HCT116 (cell line): ENCODE data around the gene BCAS4. TPM values are rescaled to one million over a fixed set of nuclear protein-coding genes. Genes with fewer than 3 reads are reported as not detected.

Experiments
- ATAC-seq: fragments of 200-7000 bp; cut with Tn5 transposase; 2 replicates; pipeline ENCODE4 v1.9.1; 2020; ENCODE audit warnings: mild to moderate bottlenecking, moderate library complexity
- BruUV-seq: library from RNA; stranded (reverse); fragments of 400-500 nt; replicated peaks from 2 replicates; lab custom pipeline; 2021; lab: Mats Ljungman, UMichigan
- CTCF ChIA-PET: fragments of 300-600 bp; sonication (Branson Sonifier 250); formaldehyde crosslinking; loops from one replicate; lab custom pipeline; 2021; ENCODE audit warnings: antibody characterized with exemption; lab: Charles Lee
- POLR2A ChIA-PET: fragments of 300-600, 350-600 bp; sonication (Branson Sonifier 250); formaldehyde crosslinking; loops from one replicate; lab custom pipeline; 2021; ENCODE audit warnings: antibody characterized with exemption; lab: Charles Lee
- RAD21 ChIA-PET, 2 experiments: fragments of 300-600 bp; sonication (Branson Sonifier 250); formaldehyde crosslinking; loops; one replicate each; lab custom pipeline; 2023; ENCODE audit warnings: low total read pairs in 2 of 2; ENCODE audit not compliant: uncharacterized antibody in 2 of 2, unreplicated experiment in 2 of 2, low non-redundant PET in 1 of 2; lab: Charles Lee
- DNase-seq: peaks from one replicate; pipeline ENCODE4 v3.0.0-alpha.2; 2010; ENCODE audit warnings: low read depth, low spot score
- H2AFZ ChIP-seq: fragments of 200-600 bp; shearing (Covaris generic), sonication (generic); 2 replicates; pipeline ENCODE4 v1.6.1; 2017; ENCODE audit warnings: low read depth, mixed run types, mixed read lengths, antibody characterized with exemption, low read length; ENCODE audit not compliant: poor library complexity, severe bottlenecking
- H3K27ac ChIP-seq: 2 replicates; pipeline ENCODE4 v1.5.1; 2012; ENCODE audit warnings: low read depth, low read length
- H3K27me3 ChIP-seq: fragments of 200-600 bp; sonication (generic); 2 replicates; pipeline ENCODE4 v1.6.1; 2016; ENCODE audit warnings: mixed run types, low read length, mixed read lengths; ENCODE audit not compliant: insufficient read depth
- H3K36me3 ChIP-seq, 2 experiments: fragments of 200-500 bp in 1 of 2; fragments of 200-600 bp in 1 of 2; sonication (Bioruptor generic) in 1 of 2; sonication (generic) in 1 of 2; 2 replicates each; pipeline versions ENCODE4 v1.5.1 to v1.6.1; 2014 to 2016; ENCODE audit warnings: low read length in 2 of 2, inconsistent platforms in 1 of 2, mixed read lengths in 1 of 2, mixed run types in 1 of 2; ENCODE audit not compliant: insufficient read depth in 2 of 2, control insufficient read depth in 1 of 2
- H3K4me1 ChIP-seq, 2 experiments: fragments of 200-600 bp in 1 of 2; sonication (generic) in 1 of 2; 2 replicates each; pipeline versions ENCODE4 v1.5.1 to v1.6.1; 2012 to 2017; ENCODE audit warnings: low read length in 2 of 2, inconsistent platforms in 1 of 2, mild to moderate bottlenecking in 1 of 2, mixed read lengths in 1 of 2, mixed run types in 1 of 2, moderate library complexity in 1 of 2; ENCODE audit not compliant: insufficient read depth in 2 of 2, control insufficient read depth in 1 of 2
- H3K4me2 ChIP-seq: fragments of 200-600 bp; sonication (generic); 2 replicates; pipeline ENCODE4 v1.6.1; 2017; ENCODE audit warnings: mixed run types, low read length, mixed read lengths
- H3K4me3 ChIP-seq, 2 experiments: fragments of 200-600 bp in 1 of 2; sonication (generic) in 1 of 2; replicated peaks in 1 of 2; 2 replicates each; pipeline ENCODE4 v1.5.1; 2011 to 2016; ENCODE audit warnings: low read length in 2 of 2, control low read depth in 1 of 2, low read depth in 1 of 2, mild to moderate bottlenecking in 1 of 2, mixed read lengths in 1 of 2, mixed run types in 1 of 2
- H3K79me2 ChIP-seq: fragments of 200-600 bp; sonication (generic); 2 replicates; pipeline ENCODE4 v1.6.1; 2017; ENCODE audit warnings: mild to moderate bottlenecking, mixed run types, low read length, moderate library complexity, mixed read lengths; ENCODE audit not compliant: insufficient read depth
- H3K9ac ChIP-seq: fragments of 200-600 bp; sonication (generic); 2 replicates; pipeline ENCODE4 v1.6.1; 2016; ENCODE audit warnings: low read length, mixed read lengths
- H3K9me2 ChIP-seq: fragments of 200-600 bp; sonication (generic), shearing (Covaris generic); 2 replicates; pipeline ENCODE4 v1.6.1; 2017; ENCODE audit warnings: mixed run types, mild to moderate bottlenecking, moderate library complexity; ENCODE audit not compliant: insufficient read depth
- H3K9me3 ChIP-seq, 2 experiments: fragments of 200-500 bp in 1 of 2; fragments of 200-600 bp in 1 of 2; sonication (Bioruptor generic) in 1 of 2; sonication (generic) in 1 of 2; 2 replicates each; pipeline ENCODE4 v1.6.1; 2014 to 2017; ENCODE audit warnings: low read length in 2 of 2, mixed read lengths in 2 of 2, inconsistent platforms in 1 of 2, low read depth in 1 of 2, mild to moderate bottlenecking in 1 of 2, mixed run types in 1 of 2, moderate library complexity in 1 of 2; ENCODE audit not compliant: control insufficient read depth in 1 of 2, insufficient read depth in 1 of 2
- H4K20me1 ChIP-seq: fragments of 200-600 bp; sonication (generic), shearing (Covaris generic); 2 replicates; pipeline ENCODE4 v1.6.1; 2017; ENCODE audit warnings: mixed run types, mild to moderate bottlenecking, moderate library complexity; ENCODE audit not compliant: insufficient read depth
- CEBPB ChIP-seq: IDR thresholded peaks from 2 replicates; pipeline ENCODE4 v1.6.1; 2012; ENCODE audit warnings: low read depth
- EGR1 ChIP-seq: IDR thresholded peaks from 2 replicates; pipeline ENCODE4 v1.6.1; 2012; ENCODE audit warnings: low read depth
- EZH2 ChIP-seq: fragments of 200-600 bp; sonication (generic); IDR thresholded peaks from 2 replicates; pipeline ENCODE4 v1.6.1; 2017; ENCODE audit warnings: antibody characterized with exemption, mixed run types
- JUND ChIP-seq: IDR thresholded peaks from 2 replicates; pipeline ENCODE4 v1.6.1; 2012
- POLR2A ChIP-seq: IDR thresholded peaks from 2 replicates; pipeline ENCODE4 v1.7.0; 2011; ENCODE audit warnings: borderline replicate concordance; ENCODE audit not compliant: insufficient read depth, insufficient read length; ENCODE audit errors: extremely low read depth
- SIN3A ChIP-seq: IDR thresholded peaks from 2 replicates; pipeline ENCODE4 v1.6.1; 2012; ENCODE audit warnings: low read depth
- intact Hi-C: fragments of 100-400 bp; cut with micrococcal nuclease; formaldehyde crosslinking; loops from 2 replicates; pipeline ENCODE4 v1.10.0; 2022
- total RNA-seq: library from RNA; stranded (reverse); gene quantifications from one replicate; pipeline ENCODE4 v1.2.1, GENCODE V29; 2021; ENCODE audit not compliant: unreplicated experiment
- TF ChIP-seq, protein P1 (sequence below): IDR thresholded peaks from 2 replicates; pipeline ENCODE4 v1.6.1; 2012; ENCODE audit warnings: low read depth

Gene BCAS4
- total RNA-seq, 1 experiment from 2014 or later: 18.9 TPM

DNA sequence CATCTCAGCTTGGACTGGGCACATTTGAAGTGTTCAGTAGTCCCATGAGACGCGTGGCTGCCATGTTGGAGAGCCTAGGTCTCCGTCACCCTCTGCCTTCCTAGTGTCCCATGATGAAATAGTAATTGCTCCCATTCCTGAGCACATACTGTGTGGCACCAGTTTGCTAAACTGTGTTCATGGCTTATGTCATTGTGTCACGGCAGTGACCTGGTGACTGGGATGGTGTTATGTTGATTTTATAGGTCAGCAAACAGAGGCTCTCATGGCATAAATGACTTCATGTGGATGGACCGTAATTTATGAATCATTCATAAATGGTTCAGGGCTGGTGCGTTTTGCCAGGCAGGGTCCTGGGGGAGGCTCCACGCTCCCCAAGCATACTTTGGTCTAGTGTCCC is 3.8 kb downstream of the BCAS4 start:
- ChIA-PET POLR2A (no interaction called here), RAD21 (no interaction called here), CTCF (no interaction called here)
- Histone ChIP-seq H4K20me1 (no peaks in the 10 kb centered on the region), H3K4me2 (no peak overlapping the region), H3K36me3 (no peaks in the 10 kb centered on the region), H3K9me2 (no peaks in the 10 kb centered on the region), H3K27ac (no peak overlapping the region), H3K9me3 (no peaks in the 10 kb centered on the region), H3K4me3 (no peak overlapping the region)
- no TSS peak for BruUV-seq
- no peak for ATAC-seq
- TF ChIP-seq EGR1 (no peak), JUND (no peak), EZH2 (no peak), SIN3A (no peak), CEBPB (no peak)
- TF ChIP-seq, all 23 proteins: peak for 0
- H3K27me3 ChIP-seq: no peaks in the 10 kb centered on the region
- DNase-seq: no peak
- intact Hi-C loops: no loop called here
- no peak overlapping the region for H3K9ac ChIP-seq
- no peak overlapping the region for H2AFZ ChIP-seq
- peaks cover 2 to 15% of the 10 kb centered on the region in 2 experiments; a peak in 3 of 4 replicates for H3K4me1 ChIP-seq
- H3K79me2 ChIP-seq: no peaks in the 10 kb centered on the region

GRCh38 chr20:50799176-50799889 is 4.5 kb downstream of the BCAS4 start:
- Histone ChIP-seq H3K27ac (no peak overlapping the region), H3K9me2 (no peaks in the 10 kb centered on the region), H2AFZ (no peak overlapping the region), H3K36me3 (no peaks in the 10 kb centered on the region), H3K9me3 (no peaks in the 10 kb centered on the region), H3K4me2 (no peak overlapping the region), H3K9ac (no peak overlapping the region), H3K79me2 (no peaks in the 10 kb centered on the region), H3K4me3 (no peak overlapping the region), H3K4me1 (peaks cover 2 to 9% of the 10 kb centered on the region in 2 experiments; a peak in 3 of 4 replicates), H3K27me3 (no peaks in the 10 kb centered on the region), H4K20me1 (no peaks in the 10 kb centered on the region)
- POLR2A ChIA-PET: interaction anchor here (0.6 kb wide), 1 partner anchor 508 kb away, joined by 3 read pairs; no protein-coding TSS in a partner anchor
- no peak for ATAC-seq
- CTCF ChIA-PET: no interaction called here
- no peak for DNase-seq
- RAD21 ChIA-PET: no interaction called here
- intact Hi-C loops: no loop called here
- TF ChIP-seq POLR2A (no peak), EGR1 (no peak), JUND (no peak)
- TF ChIP-seq, protein P1, sequence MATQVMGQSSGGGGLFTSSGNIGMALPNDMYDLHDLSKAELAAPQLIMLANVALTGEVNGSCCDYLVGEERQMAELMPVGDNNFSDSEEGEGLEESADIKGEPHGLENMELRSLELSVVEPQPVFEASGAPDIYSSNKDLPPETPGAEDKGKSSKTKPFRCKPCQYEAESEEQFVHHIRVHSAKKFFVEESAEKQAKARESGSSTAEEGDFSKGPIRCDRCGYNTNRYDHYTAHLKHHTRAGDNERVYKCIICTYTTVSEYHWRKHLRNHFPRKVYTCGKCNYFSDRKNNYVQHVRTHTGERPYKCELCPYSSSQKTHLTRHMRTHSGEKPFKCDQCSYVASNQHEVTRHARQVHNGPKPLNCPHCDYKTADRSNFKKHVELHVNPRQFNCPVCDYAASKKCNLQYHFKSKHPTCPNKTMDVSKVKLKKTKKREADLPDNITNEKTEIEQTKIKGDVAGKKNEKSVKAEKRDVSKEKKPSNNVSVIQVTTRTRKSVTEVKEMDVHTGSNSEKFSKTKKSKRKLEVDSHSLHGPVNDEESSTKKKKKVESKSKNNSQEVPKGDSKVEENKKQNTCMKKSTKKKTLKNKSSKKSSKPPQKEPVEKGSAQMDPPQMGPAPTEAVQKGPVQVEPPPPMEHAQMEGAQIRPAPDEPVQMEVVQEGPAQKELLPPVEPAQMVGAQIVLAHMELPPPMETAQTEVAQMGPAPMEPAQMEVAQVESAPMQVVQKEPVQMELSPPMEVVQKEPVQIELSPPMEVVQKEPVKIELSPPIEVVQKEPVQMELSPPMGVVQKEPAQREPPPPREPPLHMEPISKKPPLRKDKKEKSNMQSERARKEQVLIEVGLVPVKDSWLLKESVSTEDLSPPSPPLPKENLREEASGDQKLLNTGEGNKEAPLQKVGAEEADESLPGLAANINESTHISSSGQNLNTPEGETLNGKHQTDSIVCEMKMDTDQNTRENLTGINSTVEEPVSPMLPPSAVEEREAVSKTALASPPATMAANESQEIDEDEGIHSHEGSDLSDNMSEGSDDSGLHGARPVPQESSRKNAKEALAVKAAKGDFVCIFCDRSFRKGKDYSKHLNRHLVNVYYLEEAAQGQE: no peak
- BruUV-seq: no TSS peak
